LNCaP clone FGC (cell line): ENCODE measurements around the gene C4orf33.

Experiments
- DNase-seq: peaks from one replicate; pipeline ENCODE4 v3.0.0-alpha.2; 2011; ENCODE audit warnings: low read depth
- H3K4me3 ChIP-seq: 2 replicates; pipeline ENCODE4 v1.5.1; 2011; ENCODE audit warnings: mild to moderate bottlenecking, low read depth, low read length, control low read depth
- CTCF ChIP-seq: IDR thresholded peaks from 2 replicates; pipeline ENCODE4 v1.5.1; 2012; ENCODE audit warnings: mild to moderate bottlenecking; ENCODE audit not compliant: control insufficient read depth, insufficient read depth; ENCODE audit errors: extremely low read depth

The C4orf33 gene

GRCh38 chr4:129143359-129143758 lies 47.4 kb downstream of the C4orf33 start:
- DNase-seq: no peak
- TF ChIP-seq CTCF: no peak
- H3K4me3 ChIP-seq: no peak overlapping the region

GRCh38 chr4:129144755-129145206 lies 48.8 kb downstream of the C4orf33 start:
- no peak overlapping the region for H3K4me3 ChIP-seq
- TF ChIP-seq CTCF: no peak
- no peak for DNase-seq

- H3K4me3 ChIP-seq: no peak overlapping the region
- no peak for DNase-seq
- TF ChIP-seq CTCF: no peak
Observed at GRCh38 chr4:129145222-129145730, 49.3 kb downstream of the C4orf33 start.

- TF ChIP-seq CTCF: no peak
- H3K4me3 ChIP-seq: no peak overlapping the region
- no peak for DNase-seq
Observed at GRCh38 chr4:129146639-129147038, 50.7 kb downstream of the C4orf33 start.

GRCh38 chr4:129148892-129149291 lies 52.9 kb downstream of the C4orf33 start:
- H3K4me3 ChIP-seq: no peak overlapping the region
- DNase-seq: no peak
- no peak for TF ChIP-seq CTCF

- no peak for TF ChIP-seq CTCF
- no peak for DNase-seq
- H3K4me3 ChIP-seq: no peak overlapping the region
Observed at GRCh38 chr4:129149906-129150305, 54.0 kb downstream of the C4orf33 start.

GRCh38 chr4:129152350-129152749 lies 56.4 kb downstream of the C4orf33 start:
- DNase-seq: no peak
- no peak overlapping the region for H3K4me3 ChIP-seq
- no peak for TF ChIP-seq CTCF
